Right atrium auricular region (tissue), 2 donors: ENCODE results near the gene RBM33. TPM values are rescaled to one million over a fixed set of nuclear protein-coding genes. Genes with fewer than 3 reads are reported as not detected.

Experiments used
- DNase-seq: peaks from one replicate; pipeline ENCODE4 v3.0.0-alpha.2; 2019; ENCODE audit warnings: low spot score
- H3K27ac ChIP-seq, 2 donors: fragments of 200-600 bp; sonication (generic); 1 replicate in 1 of 2; 2 replicates in 1 of 2; pipeline ENCODE4 v1.5.1; 2016 to 2019
- H3K27me3 ChIP-seq, 2 donors: fragments of 200-600 bp; sonication (generic); one replicate each; pipeline versions ENCODE4 v1.5.1 to v1.6.0; 2017 to 2019
- H3K36me3 ChIP-seq: fragments of 200-600 bp; sonication (generic); one replicate; pipeline ENCODE4 v1.5.1; 2016
- H3K4me1 ChIP-seq, 2 donors: fragments of 200-600 bp; sonication (generic); one replicate each; pipeline versions ENCODE4 v1.5.1 to v1.6.0; 2017 to 2019
- H3K4me3 ChIP-seq, 2 donors: fragments of 200-600 bp; sonication (generic); 1 replicate in 1 of 2; 2 replicates in 1 of 2; pipeline ENCODE4 v1.5.1; 2017 to 2019; ENCODE audit warnings: mild to moderate bottlenecking in 1 of 2, moderate library complexity in 1 of 2
- H3K9me3 ChIP-seq, 2 donors: fragments of 200-600 bp; sonication (generic); one replicate each; pipeline ENCODE4 v1.5.1; 2019
- CTCF ChIP-seq, 2 donors: fragments of 200-600 bp; sonication (generic); IDR thresholded peaks; one replicate each; pipeline ENCODE4 v1.5.1; 2019; ENCODE audit warnings: antibody characterized with exemption in 2 of 2
- total RNA-seq, 2 donors: library from RNA; depleted of rRNA; stranded (reverse); fragments of >200 nt; gene quantifications; one replicate each; pipeline ENCODE4 v1.1.0, GENCODE V29; 2016

Gene RBM33
- total RNA-seq, 2 donors from 2014 or later, result 15.4 to 21.0 TPM

DNA sequence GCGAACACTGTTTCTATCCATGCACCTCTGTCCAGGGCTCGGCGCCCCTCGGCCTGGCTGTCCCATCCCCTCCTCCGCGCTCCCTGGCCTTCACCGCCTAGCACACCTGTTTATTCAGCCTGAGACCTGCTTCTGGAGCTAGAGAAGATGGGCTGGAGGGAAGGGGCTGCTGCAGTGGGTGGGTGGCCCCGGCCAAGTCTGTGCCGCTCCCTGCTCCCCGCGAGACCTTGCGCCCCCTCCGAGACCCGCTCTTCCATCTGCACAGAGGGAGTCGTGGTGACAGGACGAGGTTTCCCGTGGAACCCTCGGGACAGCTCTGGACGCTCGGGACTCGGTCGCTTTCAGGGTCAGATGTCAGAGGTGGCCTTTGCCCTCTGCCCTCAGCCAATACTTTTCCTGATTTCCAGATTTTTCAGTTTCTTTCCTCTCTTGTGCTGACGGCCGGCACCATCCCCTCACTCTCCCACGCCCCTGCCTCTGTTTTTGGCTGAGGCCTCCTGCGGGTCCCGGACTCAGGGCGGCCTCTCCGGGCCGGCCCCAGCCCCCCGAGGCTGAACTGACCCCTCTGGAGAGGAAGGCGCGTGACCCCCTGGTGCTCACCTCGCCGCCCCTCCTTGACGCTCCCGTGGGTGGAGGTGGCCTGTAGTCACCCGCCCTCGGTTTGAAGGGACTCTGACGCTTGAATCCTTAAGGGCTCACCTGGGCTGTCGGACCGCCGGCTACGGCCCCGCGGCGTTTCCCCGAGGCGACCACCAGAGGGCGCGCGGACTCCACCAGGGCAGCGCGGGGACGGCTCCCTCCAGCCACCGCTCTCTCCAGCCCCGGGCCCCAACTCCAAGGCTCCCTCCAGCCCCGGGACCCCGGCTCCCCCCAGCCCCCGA is 152.2 kb downstream of the RBM33 start:
- Histone ChIP-seq H3K36me3 (no peaks in the 10 kb centered on the region), H3K4me3 (no peak overlapping the region), H3K27me3 (no peaks in the 10 kb centered on the region)

GRCh38 chr7:155797262-155798250 is 153.1 kb downstream of the RBM33 start:
- peaks cover 0 to 5% of the 10 kb centered on the region in 2 donors for H3K27me3 ChIP-seq
- H3K4me1 ChIP-seq, result peaks cover 0 to 8% of the 10 kb centered on the region in 2 donors
- no peaks in the 10 kb centered on the region for H3K9me3 ChIP-seq
- no peak overlapping the region for H3K4me3 ChIP-seq
- no peak overlapping the region for H3K27ac ChIP-seq
- peak in 1 of 2 donors; percentile 14 for TF ChIP-seq CTCF (IDR thresholded peaks at IDR 0.05)
- no peaks in the 10 kb centered on the region for H3K36me3 ChIP-seq
- DNase-seq, result no peak

More for the DNA sequence above, 152.2 kb downstream of the RBM33 start:
- DNase-seq, result no peak
- no peak overlapping the region for H3K27ac ChIP-seq
- peaks cover 0 to 8% of the 10 kb centered on the region in 2 donors for H3K4me1 ChIP-seq
- H3K9me3 ChIP-seq, result no peaks in the 10 kb centered on the region
- TF ChIP-seq CTCF (IDR thresholded peaks at IDR 0.05), result peak; percentile 86 to 95

DNA sequence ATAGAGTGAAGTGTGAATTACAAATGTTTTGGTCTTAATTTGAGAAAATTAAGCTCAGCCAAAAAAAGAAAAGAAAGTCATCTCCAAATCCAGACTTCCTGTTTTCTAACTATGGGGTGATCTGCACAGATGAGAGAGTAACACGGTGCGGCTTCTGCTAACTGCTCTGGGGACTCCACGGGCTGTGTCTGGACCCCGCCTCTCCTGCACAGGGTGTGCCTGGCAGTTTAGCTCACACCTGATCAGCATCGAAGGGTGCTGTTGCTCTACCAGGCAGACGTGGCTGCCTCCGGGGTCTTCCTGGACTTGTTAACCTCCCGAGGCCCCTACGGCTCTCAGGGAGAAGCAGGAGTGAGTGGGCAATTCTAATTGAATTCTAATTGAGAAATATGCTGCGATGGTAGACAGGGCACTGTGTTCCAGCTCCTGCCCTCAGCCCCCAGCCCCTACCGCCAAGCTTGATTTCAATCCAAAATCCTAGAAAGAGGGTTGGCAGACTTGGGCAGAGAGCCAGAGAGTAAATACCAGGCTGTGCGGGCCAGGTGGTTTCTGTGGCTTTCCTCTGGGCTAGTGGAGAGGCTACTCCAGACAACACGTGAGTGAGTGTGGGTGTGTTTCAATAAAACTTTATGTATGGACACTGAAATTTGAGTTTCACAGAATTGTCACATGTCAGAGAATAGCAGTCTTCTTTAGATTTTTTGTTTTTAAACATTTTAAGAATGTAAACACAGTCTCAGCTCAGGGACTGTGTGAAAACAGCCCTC is 154.4 kb downstream of the RBM33 start:
- Histone ChIP-seq H3K4me1 (peaks cover 0 to 19% of the 10 kb centered on the region in 2 donors), H3K9me3 (no peaks in the 10 kb centered on the region), H3K4me3 (no peak overlapping the region), H3K27ac (no peak overlapping the region), H3K27me3 (peaks cover 6 to 7% of the 10 kb centered on the region in 2 donors), H3K36me3 (no peaks in the 10 kb centered on the region)
- no peak for DNase-seq
- no peak for TF ChIP-seq CTCF (IDR thresholded peaks at IDR 0.05)

DNA sequence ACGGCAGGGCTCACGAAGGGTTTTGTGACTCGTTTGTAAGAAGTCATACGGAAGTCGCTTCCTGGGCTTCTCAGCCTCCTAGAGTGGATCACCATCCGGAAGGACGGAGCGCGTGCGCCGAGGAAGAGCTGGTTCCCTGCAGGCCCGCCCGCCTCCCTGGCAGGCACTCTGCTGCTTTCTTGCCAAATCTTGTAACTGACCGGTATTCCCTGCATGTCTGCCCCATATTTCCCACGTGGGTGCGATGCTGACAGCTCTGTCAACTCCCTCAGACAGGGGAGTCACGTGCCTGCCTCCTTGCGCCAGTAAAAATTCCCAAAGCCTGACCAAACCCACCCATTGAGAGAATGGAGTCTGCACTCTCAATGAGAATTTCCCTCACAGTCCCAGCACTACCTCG is 155.1 kb downstream of the RBM33 start:
- Histone ChIP-seq H3K9me3 (no peaks in the 10 kb centered on the region), H3K27ac (no peak overlapping the region), H3K36me3 (no peaks in the 10 kb centered on the region), H3K27me3 (peaks cover 7% of the 10 kb centered on the region in 2 donors), H3K4me3 (no peak overlapping the region), H3K4me1 (peaks cover 0 to 26% of the 10 kb centered on the region in 2 donors)
- DNase-seq, result no peak
- no peak for TF ChIP-seq CTCF (IDR thresholded peaks at IDR 0.05)

GRCh38 chr7:155800301-155800700 is 155.8 kb downstream of the RBM33 start:
- Histone ChIP-seq H3K4me3 (no peak overlapping the region), H3K27me3 (peaks cover 7 to 12% of the 10 kb centered on the region in 2 donors), H3K36me3 (no peaks in the 10 kb centered on the region), H3K27ac (no peak overlapping the region), H3K4me1 (peaks cover 0 to 34% of the 10 kb centered on the region in 2 donors), H3K9me3 (no peaks in the 10 kb centered on the region)
- no peak for DNase-seq
- TF ChIP-seq CTCF (IDR thresholded peaks at IDR 0.05), result no peak
